Upper lobe of right lung (tissue), 1 donor: ENCODE data around the gene SLC44A3. TPM values are rescaled to one million over a fixed set of nuclear protein-coding genes. Genes with fewer than 3 reads are reported as not detected.

ENCODE experiments used
- ATAC-seq: fragments of 200-7000 bp; cut with Tn5 transposase; one replicate; pipeline ENCODE4 v1.9.1; 2020; ENCODE audit warnings: mild to moderate bottlenecking, moderate library complexity
- DNase-seq: peaks from one replicate; pipeline ENCODE4 v3.0.0-alpha.2; 2020
- H3K27ac ChIP-seq: fragments of 200-600 bp; one replicate; pipeline ENCODE4 v1.8.0; 2022
- H3K27me3 ChIP-seq: fragments of 200-600 bp; one replicate; pipeline ENCODE4 v1.8.0; 2022; ENCODE audit warnings: mild to moderate bottlenecking
- H3K36me3 ChIP-seq: fragments of 200-600 bp; one replicate; pipeline ENCODE4 v1.8.0; 2022
- H3K4me1 ChIP-seq: fragments of 200-600 bp; one replicate; pipeline ENCODE4 v1.8.0; 2022
- H3K4me3 ChIP-seq: fragments of 200-600 bp; one replicate; pipeline ENCODE4 v1.8.0; 2022; ENCODE audit warnings: mild to moderate bottlenecking
- H3K9me3 ChIP-seq: fragments of 200-600 bp; one replicate; pipeline ENCODE4 v1.8.0; 2022
- intact Hi-C: fragments of 100-400 bp; cut with DNase I; formaldehyde crosslinking; loops from one replicate; pipeline ENCODE4 v1.11.0; 2022
- total RNA-seq: library from RNA; stranded (reverse); fragmentation: NEBNext Ultra II Directional; extraction: Animal tissue kit (Norgen Biotek cat#: 25700); gene quantifications from one replicate; pipeline ENCODE4 v1.2.1, GENCODE V29; 2021
- TF ChIP-seq, protein P1 (sequence below): fragments of 200-600 bp; IDR thresholded peaks from one replicate; pipeline ENCODE4 v1.8.0; 2022; ENCODE audit warnings: antibody characterized with exemption
- donor health status: DM: no; HTN: yes; CAD: no; lungs with severe emphysema.

The SLC44A3 gene
- total RNA-seq, 1 donor from 2014 or later: 31.6 TPM

- ATAC-seq (no peak), DNase-seq (no peak)
- TF ChIP-seq, protein P1, sequence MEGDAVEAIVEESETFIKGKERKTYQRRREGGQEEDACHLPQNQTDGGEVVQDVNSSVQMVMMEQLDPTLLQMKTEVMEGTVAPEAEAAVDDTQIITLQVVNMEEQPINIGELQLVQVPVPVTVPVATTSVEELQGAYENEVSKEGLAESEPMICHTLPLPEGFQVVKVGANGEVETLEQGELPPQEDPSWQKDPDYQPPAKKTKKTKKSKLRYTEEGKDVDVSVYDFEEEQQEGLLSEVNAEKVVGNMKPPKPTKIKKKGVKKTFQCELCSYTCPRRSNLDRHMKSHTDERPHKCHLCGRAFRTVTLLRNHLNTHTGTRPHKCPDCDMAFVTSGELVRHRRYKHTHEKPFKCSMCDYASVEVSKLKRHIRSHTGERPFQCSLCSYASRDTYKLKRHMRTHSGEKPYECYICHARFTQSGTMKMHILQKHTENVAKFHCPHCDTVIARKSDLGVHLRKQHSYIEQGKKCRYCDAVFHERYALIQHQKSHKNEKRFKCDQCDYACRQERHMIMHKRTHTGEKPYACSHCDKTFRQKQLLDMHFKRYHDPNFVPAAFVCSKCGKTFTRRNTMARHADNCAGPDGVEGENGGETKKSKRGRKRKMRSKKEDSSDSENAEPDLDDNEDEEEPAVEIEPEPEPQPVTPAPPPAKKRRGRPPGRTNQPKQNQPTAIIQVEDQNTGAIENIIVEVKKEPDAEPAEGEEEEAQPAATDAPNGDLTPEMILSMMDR: no peak
- intact Hi-C loops: loop anchor here (10.0 kb wide), 1 partner anchor 67 kb away; no protein-coding TSS in a partner anchor
- no peak overlapping the region for H3K4me3 ChIP-seq
- no peak overlapping the region for H3K27ac ChIP-seq
- no peaks in the 10 kb centered on the region for H3K36me3 ChIP-seq
- H3K4me1 ChIP-seq: peaks cover 51% of the 10 kb centered on the region
- no peaks in the 10 kb centered on the region for H3K9me3 ChIP-seq
- no peaks in the 10 kb centered on the region for H3K27me3 ChIP-seq
Measured at GRCh38 chr1:94921977-94922376, 101.8 kb downstream of the SLC44A3 start.

GRCh38 chr1:94922761-94923331, 102.7 kb downstream of the SLC44A3 start:
- Histone ChIP-seq H3K27ac (peak overlapping the region; percentile 2), H3K9me3 (no peaks in the 10 kb centered on the region), H3K36me3 (no peaks in the 10 kb centered on the region), H3K4me3 (peak overlapping the region; percentile 73), H3K27me3 (no peaks in the 10 kb centered on the region), H3K4me1 (peaks cover 48% of the 10 kb centered on the region)
- DNase-seq: no peak
- intact Hi-C loops: loop anchor here (10.0 kb wide), 1 partner anchor 68 kb away; no protein-coding TSS in a partner anchor
- ATAC-seq: no peak
- TF ChIP-seq, protein P1: no peak

DNA sequence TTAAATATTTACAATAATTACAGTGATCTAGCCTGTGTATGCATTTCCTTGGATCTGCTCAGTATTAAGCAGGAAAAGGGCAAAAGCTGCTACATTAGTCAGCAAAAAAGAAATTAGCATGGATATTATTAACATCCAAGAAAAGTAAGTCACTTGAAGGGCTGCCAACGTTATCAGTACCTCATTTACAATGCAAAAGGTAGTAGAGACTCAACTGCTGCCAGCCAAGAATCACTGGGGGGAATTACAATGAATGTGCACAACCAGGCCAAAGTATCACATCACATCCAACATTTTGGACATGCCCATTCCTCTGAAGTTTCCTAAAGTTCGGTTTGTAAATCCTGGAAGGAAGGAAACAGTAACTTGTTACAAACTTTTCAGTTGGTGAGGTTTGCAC, 104.8 kb downstream of the SLC44A3 start:
- Histone ChIP-seq H3K36me3 (no peaks in the 10 kb centered on the region), H3K9me3 (no peaks in the 10 kb centered on the region), H3K27me3 (no peaks in the 10 kb centered on the region), H3K27ac (peak overlapping the region; percentile 96), H3K4me1 (peaks cover 51% of the 10 kb centered on the region), H3K4me3 (peak overlapping the region; percentile 73)
- DNase-seq (no peak), ATAC-seq (no peak)
- TF ChIP-seq, protein P1: no peak
- intact Hi-C loops: loop anchor here (10.0 kb wide), 1 partner anchor 70 kb away; no protein-coding TSS in a partner anchor

DNA sequence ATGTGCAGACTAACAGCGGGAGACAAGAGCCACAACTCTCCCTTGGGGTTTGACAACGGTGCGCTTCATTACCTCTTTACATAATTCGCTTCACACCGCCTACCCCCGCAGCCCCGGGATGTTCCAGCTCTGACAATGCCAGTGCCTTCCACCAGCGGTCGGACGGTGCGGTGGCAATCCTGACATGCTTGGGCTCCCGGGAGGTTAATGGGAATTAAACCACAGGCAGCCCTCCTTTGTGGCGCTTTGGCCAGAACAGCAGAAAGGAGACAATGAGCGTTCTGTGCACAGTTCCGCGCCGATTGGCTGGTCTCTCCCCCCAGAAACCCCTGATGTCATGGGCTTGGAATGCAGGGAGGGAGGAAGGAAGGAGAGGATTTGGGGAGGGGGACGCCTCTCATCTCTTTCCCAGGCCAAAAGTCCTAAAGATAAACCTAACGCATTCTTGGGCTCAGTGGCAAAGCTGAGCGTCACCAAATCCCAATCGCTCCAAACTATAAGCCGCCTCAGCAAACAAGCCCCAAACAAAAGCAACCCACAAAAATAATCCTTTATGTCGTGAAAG, 105.5 kb downstream of the SLC44A3 start:
- Histone ChIP-seq H3K27me3 (no peaks in the 10 kb centered on the region), H3K27ac (peak overlapping the region; percentile 96), H3K4me1 (peaks cover 48% of the 10 kb centered on the region), H3K9me3 (no peaks in the 10 kb centered on the region), H3K36me3 (no peaks in the 10 kb centered on the region), H3K4me3 (peak overlapping the region; percentile 73)
- DNase-seq (peak; percentile 70), ATAC-seq (peak; percentile 30)
- TF ChIP-seq, protein P1: no peak
- intact Hi-C loops: loop anchor here (10.0 kb wide), 1 partner anchor 71 kb away; no protein-coding TSS in a partner anchor

DNA sequence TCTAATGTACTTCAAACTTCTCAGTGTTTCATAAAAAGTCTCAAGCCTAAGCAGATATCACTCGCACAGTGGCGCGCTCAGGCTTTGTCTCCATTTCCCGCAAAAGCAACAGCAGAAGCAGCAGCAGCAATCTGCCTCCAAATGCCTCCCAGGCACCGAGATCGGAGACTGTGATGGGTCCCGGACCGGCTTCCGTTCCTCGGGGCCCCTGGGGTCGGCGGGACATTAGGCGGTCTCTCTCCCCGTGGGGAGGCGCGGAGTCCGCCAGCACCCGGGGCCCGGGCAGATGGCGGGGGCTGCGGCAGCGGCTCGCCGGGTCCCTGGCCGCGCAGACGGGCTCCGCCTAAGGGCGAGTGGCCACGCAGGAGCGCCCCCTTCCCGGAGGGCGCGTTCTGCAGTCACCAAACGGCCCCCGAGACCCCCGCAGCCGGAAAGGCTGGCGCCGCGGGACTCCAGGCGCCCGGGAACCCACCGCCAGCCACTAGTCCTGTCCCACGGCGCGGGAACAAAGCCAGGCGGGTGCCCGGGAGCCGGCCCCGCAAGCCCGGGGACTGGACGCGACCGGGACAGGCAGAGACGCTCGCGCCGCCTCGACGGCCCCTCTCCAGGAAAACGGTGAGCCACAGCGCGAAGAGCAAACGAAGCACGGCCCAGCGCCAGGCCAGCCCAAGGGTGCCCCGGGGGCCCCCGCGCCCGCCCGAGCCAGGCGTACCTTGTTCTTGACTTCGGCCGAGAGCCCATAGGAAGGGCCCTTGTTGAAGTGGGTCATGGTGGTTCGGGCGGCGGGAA, 106.2 kb downstream of the SLC44A3 start:
- peak overlapping the region; percentile 73 for H3K4me3 ChIP-seq
- no peaks in the 10 kb centered on the region for H3K27me3 ChIP-seq
- DNase-seq: peak; percentile 82
- TF ChIP-seq, protein P1: peak; percentile 51
- peaks cover 44% of the 10 kb centered on the region for H3K4me1 ChIP-seq
- intact Hi-C loops: loop anchor here (10.0 kb wide), 1 partner anchor 72 kb away; no protein-coding TSS in a partner anchor
- ATAC-seq: peak; percentile 56
- peak overlapping the region; percentile 96 for H3K27ac ChIP-seq
- H3K36me3 ChIP-seq: no peaks in the 10 kb centered on the region
- no peaks in the 10 kb centered on the region for H3K9me3 ChIP-seq
